ENCODE measurements around the gene ITGA6.

Gene ITGA6

DNA sequence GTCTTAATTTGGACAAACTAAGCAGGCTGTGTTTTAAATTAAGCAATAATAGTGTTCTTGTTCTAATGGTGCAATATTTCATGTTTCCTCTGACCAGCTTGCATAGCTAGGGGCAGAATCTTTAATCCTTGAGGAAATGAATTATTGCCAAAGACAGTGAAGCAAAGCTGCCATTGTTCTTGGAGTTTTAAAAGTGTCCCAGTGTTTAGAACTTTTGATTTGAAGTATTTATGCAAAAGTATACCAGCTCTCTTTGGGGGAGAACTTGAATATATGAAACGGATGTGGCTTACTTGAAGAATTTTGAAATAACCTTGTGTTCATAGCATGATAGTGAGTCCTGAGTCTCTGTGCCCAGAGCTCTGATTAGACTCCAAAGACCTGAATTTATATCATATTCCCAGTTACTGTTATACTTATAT is 33.4 kb downstream of the ITGA6 start:
- TF ChIP-seq, protein P1, sequence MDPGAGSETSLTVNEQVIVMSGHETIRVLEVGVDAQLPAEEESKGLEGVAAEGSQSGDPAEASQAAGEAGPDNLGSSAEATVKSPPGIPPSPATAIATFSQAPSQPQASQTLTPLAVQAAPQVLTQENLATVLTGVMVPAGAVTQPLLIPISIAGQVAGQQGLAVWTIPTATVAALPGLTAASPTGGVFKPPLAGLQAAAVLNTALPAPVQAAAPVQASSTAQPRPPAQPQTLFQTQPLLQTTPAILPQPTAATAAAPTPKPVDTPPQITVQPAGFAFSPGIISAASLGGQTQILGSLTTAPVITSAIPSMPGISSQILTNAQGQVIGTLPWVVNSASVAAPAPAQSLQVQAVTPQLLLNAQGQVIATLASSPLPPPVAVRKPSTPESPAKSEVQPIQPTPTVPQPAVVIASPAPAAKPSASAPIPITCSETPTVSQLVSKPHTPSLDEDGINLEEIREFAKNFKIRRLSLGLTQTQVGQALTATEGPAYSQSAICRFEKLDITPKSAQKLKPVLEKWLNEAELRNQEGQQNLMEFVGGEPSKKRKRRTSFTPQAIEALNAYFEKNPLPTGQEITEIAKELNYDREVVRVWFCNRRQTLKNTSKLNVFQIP (CRISPR knock-in tag; IDR thresholded peaks at IDR 0.05; ENCODE audit: borderline replicate concordance, low read depth), result no peak
- TF ChIP-seq ZNF565 (CRISPR knock-in tag; conservative IDR thresholded peaks at IDR 0.05; ENCODE audit: low read depth) (no peak), SNAI2 (CRISPR knock-in tag; IDR thresholded peaks at IDR 0.05) (no peak), ZNF8 (CRISPR knock-in tag; IDR thresholded peaks at IDR 0.05) (no peak), ZC3H10 (CRISPR knock-in tag; IDR thresholded peaks at IDR 0.05) (no peak), ZFP3 (CRISPR knock-in tag; IDR thresholded peaks at IDR 0.05) (no peak), BACH2 (CRISPR knock-in tag; IDR thresholded peaks at IDR 0.05; ENCODE audit: borderline replicate concordance) (no peak), ZNF70 (CRISPR knock-in tag; IDR thresholded peaks at IDR 0.05) (no peak), PPARA (CRISPR knock-in tag; IDR thresholded peaks at IDR 0.05; ENCODE audit: borderline replicate concordance) (no peak), TOX (CRISPR knock-in tag; IDR thresholded peaks at IDR 0.05; ENCODE audit: borderline replicate concordance) (no peak), ISL1 (CRISPR knock-in tag; IDR thresholded peaks at IDR 0.05) (no peak), TCF4 (CRISPR knock-in tag; IDR thresholded peaks at IDR 0.05; ENCODE audit: borderline replicate concordance) (no peak)
- TF ChIP-seq, protein P2, sequence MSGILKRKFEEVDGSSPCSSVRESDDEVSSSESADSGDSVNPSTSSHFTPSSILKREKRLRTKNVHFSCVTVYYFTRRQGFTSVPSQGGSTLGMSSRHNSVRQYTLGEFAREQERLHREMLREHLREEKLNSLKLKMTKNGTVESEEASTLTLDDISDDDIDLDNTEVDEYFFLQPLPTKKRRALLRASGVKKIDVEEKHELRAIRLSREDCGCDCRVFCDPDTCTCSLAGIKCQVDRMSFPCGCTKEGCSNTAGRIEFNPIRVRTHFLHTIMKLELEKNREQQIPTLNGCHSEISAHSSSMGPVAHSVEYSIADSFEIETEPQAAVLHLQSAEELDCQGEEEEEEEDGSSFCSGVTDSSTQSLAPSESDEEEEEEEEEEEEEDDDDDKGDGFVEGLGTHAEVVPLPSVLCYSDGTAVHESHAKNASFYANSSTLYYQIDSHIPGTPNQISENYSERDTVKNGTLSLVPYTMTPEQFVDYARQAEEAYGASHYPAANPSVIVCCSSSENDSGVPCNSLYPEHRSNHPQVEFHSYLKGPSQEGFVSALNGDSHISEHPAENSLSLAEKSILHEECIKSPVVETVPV (CRISPR knock-in tag; IDR thresholded peaks at IDR 0.05), result no peak
- TF ChIP-seq, protein P3, sequence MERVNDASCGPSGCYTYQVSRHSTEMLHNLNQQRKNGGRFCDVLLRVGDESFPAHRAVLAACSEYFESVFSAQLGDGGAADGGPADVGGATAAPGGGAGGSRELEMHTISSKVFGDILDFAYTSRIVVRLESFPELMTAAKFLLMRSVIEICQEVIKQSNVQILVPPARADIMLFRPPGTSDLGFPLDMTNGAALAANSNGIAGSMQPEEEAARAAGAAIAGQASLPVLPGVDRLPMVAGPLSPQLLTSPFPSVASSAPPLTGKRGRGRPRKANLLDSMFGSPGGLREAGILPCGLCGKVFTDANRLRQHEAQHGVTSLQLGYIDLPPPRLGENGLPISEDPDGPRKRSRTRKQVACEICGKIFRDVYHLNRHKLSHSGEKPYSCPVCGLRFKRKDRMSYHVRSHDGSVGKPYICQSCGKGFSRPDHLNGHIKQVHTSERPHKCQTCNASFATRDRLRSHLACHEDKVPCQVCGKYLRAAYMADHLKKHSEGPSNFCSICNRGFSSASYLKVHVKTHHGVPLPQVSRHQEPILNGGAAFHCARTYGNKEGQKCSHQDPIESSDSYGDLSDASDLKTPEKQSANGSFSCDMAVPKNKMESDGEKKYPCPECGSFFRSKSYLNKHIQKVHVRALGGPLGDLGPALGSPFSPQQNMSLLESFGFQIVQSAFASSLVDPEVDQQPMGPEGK (CRISPR knock-in tag; IDR thresholded peaks at IDR 0.05; ENCODE audit: borderline replicate concordance), result no peak
- no peak for ATAC-seq

DNA sequence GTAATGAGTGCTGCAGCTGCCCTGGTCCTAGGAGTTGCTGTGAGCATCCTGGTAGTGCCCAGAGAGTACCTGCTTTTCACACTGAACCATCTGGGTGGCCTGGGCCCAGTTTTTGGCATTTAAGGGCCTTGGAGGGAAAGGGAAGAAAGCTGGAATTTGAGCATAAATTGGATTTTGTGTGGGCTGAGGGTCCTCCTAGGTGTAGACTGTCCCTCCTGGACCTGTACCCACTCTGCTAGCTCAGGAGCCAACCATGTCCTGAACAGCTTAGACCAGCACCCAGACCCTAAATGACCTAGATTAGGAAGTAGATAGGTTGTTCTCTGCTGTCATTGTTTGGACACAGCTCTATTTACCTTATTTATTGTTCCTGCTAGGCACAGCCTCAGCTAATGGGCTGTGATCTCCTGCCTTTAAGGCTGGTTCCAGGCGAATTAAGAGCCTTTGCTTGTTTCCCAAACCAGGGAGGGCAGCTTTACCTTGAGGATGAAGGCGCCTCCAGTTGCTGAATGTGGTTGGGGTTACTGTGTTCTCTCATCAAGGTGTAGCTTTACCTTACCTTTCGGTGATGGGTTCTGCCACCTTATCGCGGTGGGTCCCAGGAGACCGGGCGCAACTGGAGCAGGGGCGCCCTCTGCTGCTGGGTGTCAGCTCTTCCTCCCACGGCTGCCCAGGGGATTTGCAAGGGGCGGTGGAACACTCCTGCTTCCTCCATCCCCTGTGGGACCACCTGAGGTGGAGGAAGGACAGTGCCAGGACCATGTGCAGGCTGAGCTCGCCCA is 34.4 kb downstream of the ITGA6 start:
- TF ChIP-seq GLIS3 (CRISPR knock-in tag; IDR thresholded peaks at IDR 0.05) (no peak), ZFP30 (CRISPR knock-in tag; IDR thresholded peaks at IDR 0.05) (no peak), ESRRG (CRISPR knock-in tag; IDR thresholded peaks at IDR 0.05) (no peak), BACH2 (CRISPR knock-in tag; IDR thresholded peaks at IDR 0.05; ENCODE audit: borderline replicate concordance) (no peak), ISL1 (CRISPR knock-in tag; IDR thresholded peaks at IDR 0.05) (no peak), OSR1 (CRISPR knock-in tag; IDR thresholded peaks at IDR 0.05) (no peak)
- TF ChIP-seq, protein P2 (CRISPR knock-in tag; IDR thresholded peaks at IDR 0.05), result no peak
- TF ChIP-seq, protein P4, sequence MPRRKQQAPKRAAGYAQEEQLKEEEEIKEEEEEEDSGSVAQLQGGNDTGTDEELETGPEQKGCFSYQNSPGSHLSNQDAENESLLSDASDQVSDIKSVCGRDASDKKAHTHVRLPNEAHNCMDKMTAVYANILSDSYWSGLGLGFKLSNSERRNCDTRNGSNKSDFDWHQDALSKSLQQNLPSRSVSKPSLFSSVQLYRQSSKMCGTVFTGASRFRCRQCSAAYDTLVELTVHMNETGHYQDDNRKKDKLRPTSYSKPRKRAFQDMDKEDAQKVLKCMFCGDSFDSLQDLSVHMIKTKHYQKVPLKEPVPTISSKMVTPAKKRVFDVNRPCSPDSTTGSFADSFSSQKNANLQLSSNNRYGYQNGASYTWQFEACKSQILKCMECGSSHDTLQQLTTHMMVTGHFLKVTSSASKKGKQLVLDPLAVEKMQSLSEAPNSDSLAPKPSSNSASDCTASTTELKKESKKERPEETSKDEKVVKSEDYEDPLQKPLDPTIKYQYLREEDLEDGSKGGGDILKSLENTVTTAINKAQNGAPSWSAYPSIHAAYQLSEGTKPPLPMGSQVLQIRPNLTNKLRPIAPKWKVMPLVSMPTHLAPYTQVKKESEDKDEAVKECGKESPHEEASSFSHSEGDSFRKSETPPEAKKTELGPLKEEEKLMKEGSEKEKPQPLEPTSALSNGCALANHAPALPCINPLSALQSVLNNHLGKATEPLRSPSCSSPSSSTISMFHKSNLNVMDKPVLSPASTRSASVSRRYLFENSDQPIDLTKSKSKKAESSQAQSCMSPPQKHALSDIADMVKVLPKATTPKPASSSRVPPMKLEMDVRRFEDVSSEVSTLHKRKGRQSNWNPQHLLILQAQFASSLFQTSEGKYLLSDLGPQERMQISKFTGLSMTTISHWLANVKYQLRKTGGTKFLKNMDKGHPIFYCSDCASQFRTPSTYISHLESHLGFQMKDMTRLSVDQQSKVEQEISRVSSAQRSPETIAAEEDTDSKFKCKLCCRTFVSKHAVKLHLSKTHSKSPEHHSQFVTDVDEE (CRISPR knock-in tag; IDR thresholded peaks at IDR 0.05), result no peak
- TF ChIP-seq, protein P5, sequence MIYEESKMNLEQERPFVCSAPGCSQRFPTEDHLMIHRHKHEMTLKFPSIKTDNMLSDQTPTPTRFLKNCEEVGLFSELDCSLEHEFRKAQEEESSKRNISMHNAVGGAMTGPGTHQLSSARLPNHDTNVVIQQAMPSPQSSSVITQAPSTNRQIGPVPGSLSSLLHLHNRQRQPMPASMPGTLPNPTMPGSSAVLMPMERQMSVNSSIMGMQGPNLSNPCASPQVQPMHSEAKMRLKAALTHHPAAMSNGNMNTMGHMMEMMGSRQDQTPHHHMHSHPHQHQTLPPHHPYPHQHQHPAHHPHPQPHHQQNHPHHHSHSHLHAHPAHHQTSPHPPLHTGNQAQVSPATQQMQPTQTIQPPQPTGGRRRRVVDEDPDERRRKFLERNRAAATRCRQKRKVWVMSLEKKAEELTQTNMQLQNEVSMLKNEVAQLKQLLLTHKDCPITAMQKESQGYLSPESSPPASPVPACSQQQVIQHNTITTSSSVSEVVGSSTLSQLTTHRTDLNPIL (CRISPR knock-in tag; IDR thresholded peaks at IDR 0.05; ENCODE audit: low read depth), result no peak
- ATAC-seq, result peak; percentile 77
